AG08396 (cell line): ENCODE measurements around the gene SCNN1A.
"Not testable (repeated sequence)": the region's sequence is repeated elsewhere in the genome, so short reads cannot be mapped to it uniquely, and the experiment has no call there.

Source experiments
- DNase-seq: peaks from one replicate; pipeline ENCODE4 v3.0.0; 2012; ENCODE audit warnings: low spot score, mixed read lengths

Gene SCNN1A

GRCh38 chr12:6347367-6348338 is 27.7 kb downstream of the SCNN1A start:
- no peak for DNase-seq

- DNase-seq, result no peak
Observed at GRCh38 chr12:6346942-6347341, 28.4 kb downstream of the SCNN1A start.

GRCh38 chr12:6346235-6346832 is 29.0 kb downstream of the SCNN1A start:
- DNase-seq, result no peak

- DNase-seq, result peak; percentile 86
Observed at GRCh38 chr12:6345319-6346091, 29.9 kb downstream of the SCNN1A start.

GRCh38 chr12:6344101-6344660 is 31.2 kb downstream of the SCNN1A start:
- DNase-seq, result not testable (repeated sequence)

- no peak for DNase-seq
Observed at GRCh38 chr12:6343518-6343917, 31.8 kb downstream of the SCNN1A start.

- no peak for DNase-seq
Observed at GRCh38 chr12:6342140-6342889, 33.0 kb downstream of the SCNN1A start.

- DNase-seq, result peak; percentile 82
Observed at GRCh38 chr12:6341417-6342139, 33.8 kb downstream of the SCNN1A start, which contains the start of gene TNFRSF1A. Gene TNFRSF1A (minus strand): TSS chr12:6342076. CDS start chr12:6341814, 262 bp downstream.

- no peak for DNase-seq
Observed at GRCh38 chr12:6340745-6341416, 34.5 kb downstream of the SCNN1A start.

GRCh38 chr12:6340032-6340638 is 35.2 kb downstream of the SCNN1A start:
- DNase-seq, result peak; percentile 65

- no peak for DNase-seq
Observed at GRCh38 chr12:6338955-6339354, 36.4 kb downstream of the SCNN1A start.

GRCh38 chr12:6338536-6338935 is 36.8 kb downstream of the SCNN1A start:
- not testable (repeated sequence) for DNase-seq

GRCh38 chr12:6337958-6338433 is 37.4 kb downstream of the SCNN1A start:
- DNase-seq, result no peak

GRCh38 chr12:6336889-6337853 is 38.2 kb downstream of the SCNN1A start:
- DNase-seq, result no peak

- DNase-seq, result peak; percentile 94
Observed at GRCh38 chr12:6336079-6336888, 39.1 kb downstream of the SCNN1A start.

GRCh38 chr12:6335451-6336078 is 39.8 kb downstream of the SCNN1A start:
- peak; percentile 86 for DNase-seq

- DNase-seq, result no peak
Observed at GRCh38 chr12:6334940-6335450, 40.4 kb downstream of the SCNN1A start.
